SHP77 treated with DMSO at 0.1 percent for 48 hours (cell line): ENCODE results near the gene ESCO1.
"Not testable (repeated sequence)": the region's sequence is repeated elsewhere in the genome, so short reads cannot be mapped to it uniquely, and the experiment has no call there.

ENCODE experiments used
- DNase-seq: peaks from one replicate; lab custom pipeline; 2025; lab: John Stamatoyannopoulos, UW

The ESCO1 gene, protein sequence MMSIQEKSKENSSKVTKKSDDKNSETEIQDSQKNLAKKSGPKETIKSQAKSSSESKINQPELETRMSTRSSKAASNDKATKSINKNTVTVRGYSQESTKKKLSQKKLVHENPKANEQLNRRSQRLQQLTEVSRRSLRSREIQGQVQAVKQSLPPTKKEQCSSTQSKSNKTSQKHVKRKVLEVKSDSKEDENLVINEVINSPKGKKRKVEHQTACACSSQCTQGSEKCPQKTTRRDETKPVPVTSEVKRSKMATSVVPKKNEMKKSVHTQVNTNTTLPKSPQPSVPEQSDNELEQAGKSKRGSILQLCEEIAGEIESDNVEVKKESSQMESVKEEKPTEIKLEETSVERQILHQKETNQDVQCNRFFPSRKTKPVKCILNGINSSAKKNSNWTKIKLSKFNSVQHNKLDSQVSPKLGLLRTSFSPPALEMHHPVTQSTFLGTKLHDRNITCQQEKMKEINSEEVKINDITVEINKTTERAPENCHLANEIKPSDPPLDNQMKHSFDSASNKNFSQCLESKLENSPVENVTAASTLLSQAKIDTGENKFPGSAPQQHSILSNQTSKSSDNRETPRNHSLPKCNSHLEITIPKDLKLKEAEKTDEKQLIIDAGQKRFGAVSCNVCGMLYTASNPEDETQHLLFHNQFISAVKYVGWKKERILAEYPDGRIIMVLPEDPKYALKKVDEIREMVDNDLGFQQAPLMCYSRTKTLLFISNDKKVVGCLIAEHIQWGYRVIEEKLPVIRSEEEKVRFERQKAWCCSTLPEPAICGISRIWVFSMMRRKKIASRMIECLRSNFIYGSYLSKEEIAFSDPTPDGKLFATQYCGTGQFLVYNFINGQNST

DNA sequence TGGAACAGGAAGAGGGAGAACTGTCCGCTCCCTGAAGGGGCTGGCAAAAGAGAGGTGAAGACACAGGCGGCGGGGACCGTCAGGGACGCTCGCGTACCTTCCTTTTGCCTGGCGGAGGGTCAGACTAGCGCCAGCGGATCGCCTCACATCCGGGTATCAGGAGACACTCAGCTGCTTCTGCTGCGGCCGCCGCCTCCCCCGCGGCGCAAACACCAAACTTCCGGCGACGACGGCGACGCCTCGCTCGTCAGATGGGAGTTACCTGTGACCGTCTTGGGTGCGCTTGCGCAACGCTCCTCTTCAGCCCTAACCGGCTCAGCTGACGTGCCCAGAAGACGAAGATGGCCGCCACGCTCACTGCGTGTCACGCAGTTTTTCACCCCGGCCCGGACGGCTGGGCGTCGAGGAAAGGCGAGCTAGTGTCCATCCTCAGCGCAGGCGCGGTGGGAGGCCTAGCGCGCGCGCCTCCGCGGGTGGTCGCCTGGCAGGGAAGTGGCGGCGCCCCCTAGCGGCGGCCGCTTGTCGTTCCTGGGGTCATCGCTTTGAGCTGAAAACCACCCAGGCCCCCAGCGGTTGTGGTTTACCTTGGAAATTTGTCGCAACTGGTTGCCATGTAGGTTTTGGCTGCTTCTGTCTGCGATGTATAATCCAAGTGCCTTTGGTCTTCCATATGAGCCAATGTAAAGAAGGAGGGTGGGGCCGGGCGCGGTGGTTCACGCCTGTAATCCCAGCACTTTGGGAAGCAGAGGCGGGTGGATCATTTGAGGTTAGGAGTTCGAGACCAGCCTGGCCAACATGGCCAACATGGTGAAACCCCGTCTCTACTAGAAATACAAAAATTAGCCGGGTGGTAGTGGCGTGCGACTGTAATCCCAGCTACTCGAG, at the start of gene ESCO1:
Gene ESCO1 (minus strand): TSS at position 179 of the 885 bp plus-strand sequence. CDS start 25,861 bp downstream, outside the sequence.
- DNase-seq = peak; percentile 95

DNA sequence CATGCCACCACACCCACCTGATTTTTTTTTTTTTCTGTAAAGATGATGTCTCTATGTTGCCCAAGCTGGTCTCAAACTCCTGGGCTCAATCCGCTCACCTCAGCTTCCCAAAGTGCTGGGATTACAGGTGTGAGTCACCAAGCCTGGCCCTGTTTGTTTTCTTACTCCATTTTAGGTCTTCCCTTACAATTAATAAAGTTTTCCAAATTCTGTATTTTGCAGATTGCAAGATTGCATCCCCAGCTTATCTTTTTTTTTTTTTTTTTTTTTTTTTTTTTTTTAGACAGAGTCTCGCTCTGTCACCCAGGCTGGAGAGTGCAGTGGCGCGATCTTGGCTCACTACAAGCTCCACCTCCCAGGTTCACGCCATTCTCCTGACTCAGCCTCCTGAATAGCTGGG, 39.9 kb upstream of the ESCO1 start:
- not testable (repeated sequence) for DNase-seq

DNA sequence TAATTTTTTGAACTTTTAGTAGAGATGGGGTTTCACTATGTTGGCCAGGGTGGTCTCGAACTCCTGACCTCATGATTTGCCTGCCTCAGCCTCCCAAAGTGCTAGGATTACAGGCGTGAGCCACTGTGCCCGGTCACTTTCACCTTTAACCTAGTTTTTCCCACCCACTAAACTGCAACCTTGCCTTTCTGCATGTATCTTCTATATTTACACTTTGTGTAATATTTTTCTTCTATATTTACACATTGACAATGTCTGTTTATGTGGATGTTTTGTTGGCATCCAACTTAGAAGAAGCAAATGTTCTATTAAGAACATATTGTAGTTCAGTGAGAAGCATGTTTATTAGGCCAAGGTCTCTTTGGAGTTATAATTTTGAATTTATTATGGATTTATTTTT, 38.3 kb upstream of the ESCO1 start:
- no peak for DNase-seq

DNA sequence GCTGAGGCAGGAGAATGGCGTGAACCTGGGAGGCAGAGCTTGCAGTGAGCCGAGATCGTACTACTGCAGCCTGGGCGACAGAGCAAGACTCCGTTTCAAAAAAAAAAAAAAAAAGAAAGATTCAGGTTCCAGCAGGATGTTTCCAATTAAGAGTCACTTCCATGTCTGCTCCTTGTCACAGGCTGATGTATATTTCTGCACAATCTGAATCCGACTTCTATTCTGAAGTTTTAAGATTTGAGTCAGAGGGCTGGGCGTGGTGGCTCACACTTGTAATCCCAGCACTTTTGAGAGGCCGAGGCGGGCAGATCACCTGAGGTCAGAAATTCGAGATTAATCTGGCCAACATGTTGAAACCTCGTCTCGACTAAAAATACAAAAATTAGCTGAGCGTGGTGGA, 36.3 kb upstream of the ESCO1 start:
- no peak for DNase-seq

DNA sequence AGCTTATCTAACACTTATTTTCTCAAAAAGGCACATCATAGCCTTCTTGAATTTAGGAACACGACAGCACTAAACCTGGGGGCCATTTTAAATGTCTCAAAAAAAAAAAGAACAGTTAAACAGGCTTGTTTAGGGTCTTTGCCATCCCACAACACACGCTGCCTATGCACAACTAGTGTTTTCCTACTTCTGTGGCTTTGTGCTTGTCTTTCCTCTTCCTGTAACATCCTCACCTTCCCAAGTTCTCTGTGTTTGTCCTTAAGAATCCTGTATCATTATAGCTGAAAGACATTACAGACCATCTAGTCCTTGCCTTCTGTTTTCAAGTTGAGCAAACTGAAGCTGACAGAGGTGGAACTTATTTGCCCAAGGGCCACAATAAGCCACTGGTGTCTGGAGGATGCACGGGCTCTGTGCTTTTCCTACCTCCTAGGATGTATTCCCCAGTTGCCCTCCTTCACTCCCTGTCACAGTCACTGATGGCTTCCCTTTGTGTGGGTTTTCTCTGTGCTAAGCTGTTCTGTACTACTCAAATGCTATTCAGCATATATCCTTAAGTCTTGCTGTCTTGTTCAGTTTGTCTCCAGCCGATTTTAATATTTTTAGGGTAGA, 34.2 kb upstream of the ESCO1 start:
- no peak for DNase-seq

DNA sequence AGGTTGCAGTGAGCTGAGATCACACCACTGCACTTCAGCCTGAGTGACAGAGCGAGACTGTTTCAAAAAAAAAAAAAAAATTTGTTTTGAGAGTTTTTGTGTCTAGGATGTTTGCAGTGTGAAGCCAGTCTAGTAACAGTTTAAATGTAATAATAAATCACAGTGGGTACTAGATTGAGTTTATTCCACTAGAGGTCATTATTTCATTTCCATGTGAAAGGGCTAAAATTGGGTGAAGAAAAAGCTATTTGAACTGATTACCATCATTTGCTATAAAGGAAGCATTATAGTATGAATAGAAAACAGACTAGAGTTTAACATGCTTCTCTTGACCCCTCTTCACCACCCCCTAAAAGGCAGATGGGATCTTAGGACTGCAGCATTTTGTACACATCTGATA, 31.9 kb upstream of the ESCO1 start:
- DNase-seq = no peak

DNA sequence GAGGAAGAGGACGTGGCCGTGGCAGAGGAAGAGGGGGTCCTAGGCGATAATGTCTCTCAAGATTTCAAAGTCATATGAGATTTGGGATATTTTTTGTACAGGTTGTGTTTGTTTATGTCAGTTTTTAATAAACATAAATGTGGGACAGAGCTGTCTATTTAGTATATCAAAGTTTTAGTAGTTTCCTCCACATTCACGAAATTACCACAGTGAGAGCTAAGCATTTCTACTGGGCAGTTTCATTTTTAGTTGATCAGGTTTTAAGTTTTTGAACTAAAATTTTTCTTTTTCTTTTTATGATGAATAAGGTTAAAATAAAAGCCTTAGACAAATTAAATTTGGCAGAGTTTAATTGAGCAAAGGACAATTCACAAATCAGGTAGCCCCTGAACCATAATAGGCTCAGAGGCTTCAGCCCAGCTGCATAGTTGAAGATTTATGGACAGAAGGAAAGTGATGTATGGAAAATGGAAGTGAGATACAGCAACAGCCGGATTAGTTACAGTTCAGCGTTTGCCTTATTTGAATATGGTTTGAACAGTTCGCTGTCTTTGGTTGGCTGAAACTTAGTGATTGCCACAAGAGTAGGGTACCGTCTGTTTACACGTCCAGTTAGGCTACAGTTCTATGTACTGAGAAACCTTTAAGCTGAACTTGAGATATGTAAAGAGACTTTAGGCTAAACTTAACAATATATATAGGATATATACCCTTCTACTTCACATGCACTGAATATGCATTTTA, 28.8 kb upstream of the ESCO1 start:
- no peak for DNase-seq

DNA sequence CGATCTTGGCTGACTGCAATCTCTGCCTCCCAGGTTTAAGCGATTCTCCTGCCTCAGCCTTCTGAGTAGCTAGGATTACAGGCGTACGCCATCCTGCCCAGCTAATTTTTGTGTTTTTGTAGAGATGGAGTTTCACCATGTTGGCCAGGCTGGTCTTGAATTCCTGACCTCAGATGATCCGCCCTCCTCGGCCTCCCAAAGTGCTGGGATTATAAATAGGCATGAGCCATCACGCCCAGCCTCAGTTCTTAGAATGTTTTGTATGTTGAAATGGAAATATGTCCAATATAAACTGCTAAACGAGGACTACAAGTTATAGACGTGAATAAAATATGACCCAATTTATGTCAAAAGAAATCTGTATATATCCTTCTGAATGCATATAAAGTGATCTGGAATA, 21.1 kb upstream of the ESCO1 start:
- not testable (repeated sequence) for DNase-seq

DNA sequence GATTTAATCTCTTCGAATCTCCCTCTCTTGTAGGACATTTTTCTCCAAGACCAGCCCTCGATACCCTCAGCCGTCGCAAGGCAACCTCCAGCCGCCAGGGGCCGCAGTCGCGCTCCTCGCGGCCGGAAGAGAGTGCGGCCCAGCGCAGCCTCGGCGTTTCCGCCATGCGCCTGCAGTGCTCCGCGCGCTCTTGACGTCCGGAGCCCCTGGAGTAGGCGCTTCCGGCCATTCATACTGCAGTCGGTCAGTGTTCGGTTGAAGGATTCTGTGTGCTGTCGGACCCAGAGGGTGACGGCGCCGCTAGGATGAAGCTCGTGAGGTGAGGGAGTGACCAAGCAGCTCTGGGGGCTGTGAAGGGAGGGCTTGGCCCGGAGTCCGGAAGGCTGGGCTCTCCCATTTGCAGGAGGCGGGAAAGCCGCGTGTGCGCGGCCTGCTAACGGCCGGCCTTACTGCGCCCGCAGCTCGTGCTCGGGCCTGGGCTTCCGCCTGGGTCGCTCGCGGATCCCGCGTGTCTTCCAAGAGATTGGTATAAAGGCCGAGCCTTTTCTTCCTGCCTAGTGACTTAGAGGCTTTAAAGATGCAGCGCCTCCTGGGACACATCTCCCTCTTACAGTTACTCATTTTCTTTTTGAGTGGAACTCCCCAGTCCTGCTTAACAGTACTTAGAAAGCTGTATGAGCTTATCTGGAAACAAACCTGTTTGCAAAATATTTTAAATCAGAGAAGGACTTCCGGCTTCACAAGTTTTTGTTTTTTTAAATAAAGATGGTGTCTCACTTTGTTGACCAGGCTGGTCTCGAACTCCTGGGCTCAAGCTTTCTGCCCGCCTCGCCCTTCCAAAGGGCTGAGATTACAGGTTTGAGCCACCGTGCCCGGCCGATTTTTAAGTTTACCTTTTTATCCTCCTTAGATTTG, 11.9 kb upstream of the ESCO1 start, which contains the start of gene SNRPD1:
Gene SNRPD1 (plus strand): TSS at position 190 of the 915 bp plus-strand sequence. CDS start 116 bp downstream, at position 306.
- peak; percentile 76 for DNase-seq

DNA sequence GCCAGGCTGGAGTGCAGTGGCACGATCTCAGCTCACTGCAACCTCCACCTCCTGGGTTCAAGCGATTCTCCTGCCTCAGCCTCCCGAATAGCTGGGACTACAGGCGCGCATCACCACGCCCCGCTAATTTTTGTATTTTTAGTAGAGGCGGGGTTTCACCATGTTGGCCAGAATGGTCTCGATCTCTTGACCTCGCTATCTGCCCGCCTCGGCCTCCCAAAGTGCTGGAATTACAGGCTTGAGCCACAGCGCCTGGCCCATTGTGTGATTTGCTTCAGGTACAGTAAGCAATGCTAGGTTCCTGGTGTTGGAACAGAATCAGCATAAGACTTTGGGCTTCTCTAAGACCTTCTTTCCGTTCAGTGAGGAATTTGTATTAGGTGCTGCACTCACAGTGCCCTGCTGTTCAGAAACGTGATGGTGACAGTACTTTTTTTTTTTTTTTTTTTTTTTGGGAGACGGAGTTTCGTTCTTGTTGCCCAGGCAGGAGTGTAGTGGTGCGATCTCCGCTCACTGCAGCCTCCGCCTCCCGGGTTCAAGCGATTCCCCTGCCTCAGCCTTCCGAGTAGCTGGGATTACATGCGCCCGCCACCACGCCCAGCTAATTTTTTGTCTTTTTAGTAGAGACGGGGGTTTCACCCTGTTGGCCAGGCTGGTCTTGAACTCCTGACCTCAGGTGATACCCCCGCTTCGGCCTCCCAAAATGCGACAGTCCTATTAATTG, 11.1 kb upstream of the ESCO1 start:
- DNase-seq = not testable (repeated sequence)

DNA sequence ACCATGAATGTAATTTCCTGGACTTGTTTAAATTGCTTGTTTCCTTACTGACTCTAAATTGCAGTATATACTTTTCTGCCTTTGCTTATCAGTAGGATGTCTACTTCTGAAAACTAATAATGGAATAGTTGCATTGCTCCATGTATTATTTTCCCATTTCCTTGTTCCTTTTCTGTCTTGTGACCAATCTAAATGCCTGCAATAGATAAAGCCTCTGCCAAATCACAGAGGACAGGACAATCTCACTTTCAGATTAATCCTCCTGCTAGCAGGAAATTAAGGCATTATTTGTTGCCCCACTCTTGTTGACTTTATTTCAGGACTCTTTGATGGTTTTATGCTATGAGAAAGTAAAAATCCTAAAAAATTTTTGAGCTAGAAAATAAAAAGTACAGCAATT, 4.7 kb upstream of the ESCO1 start:
- no peak for DNase-seq

DNA sequence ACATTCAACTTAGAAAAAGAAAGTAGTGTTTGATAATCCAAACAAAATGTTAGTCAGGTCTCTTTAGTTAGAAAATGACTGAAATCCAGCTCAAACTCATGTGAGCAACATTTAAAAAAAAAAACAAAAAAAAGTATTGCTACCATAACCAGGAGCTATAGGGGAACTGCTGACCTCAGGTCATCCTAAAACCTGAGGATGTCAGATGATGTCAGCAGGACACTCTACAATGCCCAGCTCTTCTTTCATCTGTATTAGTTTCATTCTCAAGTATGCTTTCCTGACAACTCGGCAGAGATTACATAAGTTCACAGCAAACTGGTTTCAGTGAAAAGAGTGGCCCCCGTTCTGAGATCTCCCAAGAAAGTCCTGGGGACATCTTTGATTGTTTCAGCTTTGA, 4.2 kb upstream of the ESCO1 start:
- no peak for DNase-seq

DNA sequence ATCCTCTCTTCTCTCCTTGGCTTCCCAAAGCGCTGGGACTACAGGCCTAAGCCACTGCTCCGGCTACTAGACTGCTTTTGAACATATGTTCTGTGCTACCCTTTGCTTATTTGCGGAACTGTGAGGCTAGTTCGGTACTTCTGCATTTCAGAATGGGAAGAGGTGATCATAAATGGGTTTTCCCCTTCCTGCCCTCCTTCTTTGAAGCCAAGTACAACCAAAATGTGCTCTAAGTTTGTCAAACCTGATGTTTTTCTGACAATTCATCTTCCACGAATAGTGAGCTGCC, 1.7 kb upstream of the ESCO1 start:
- DNase-seq = no peak

DNA sequence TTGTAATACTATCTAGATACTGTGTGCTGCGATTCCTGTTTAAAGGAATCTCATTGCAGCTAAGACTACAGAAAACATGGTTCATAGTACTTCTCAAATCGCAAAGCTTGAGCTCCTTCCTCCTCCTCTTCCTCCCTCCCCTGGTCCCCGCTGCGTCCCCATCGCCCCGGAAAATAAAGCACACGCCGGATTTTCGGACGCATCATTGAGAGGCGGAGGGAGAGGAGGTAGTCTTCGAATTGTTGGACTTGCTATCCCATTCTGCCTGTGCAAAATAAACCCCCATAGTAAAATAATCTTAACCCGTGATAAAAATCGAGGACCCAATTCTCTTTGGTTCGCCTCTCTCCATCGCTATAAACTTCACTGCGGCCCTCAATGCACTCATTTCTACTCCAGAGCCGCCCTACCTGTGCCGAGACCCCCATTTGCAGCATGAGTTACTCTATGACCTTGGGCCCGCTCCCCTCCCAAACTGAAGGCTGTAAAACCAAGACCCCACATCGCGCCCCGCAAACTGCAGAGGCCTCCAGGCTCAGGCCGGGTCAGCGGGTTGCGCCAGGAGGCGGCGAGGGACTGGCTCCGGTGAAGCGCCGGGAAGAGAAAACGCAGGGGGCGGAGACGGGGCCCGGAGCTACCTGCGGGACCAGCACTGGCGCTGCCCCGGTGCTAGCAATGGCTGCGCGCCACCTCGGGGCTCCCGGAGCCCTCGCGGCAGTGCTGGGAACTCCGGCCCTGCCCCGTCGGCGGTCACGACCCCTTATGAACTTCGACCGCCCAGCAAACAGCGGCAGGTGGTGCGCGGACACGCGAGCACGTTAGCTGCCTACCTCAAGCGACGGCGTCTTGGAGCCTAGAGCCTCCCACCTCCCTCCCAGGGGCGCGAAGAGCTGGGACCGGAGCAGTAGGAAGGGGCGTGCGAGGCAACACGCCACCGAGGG, 649 bp downstream of the ESCO1 start:
- no peak for DNase-seq

DNA sequence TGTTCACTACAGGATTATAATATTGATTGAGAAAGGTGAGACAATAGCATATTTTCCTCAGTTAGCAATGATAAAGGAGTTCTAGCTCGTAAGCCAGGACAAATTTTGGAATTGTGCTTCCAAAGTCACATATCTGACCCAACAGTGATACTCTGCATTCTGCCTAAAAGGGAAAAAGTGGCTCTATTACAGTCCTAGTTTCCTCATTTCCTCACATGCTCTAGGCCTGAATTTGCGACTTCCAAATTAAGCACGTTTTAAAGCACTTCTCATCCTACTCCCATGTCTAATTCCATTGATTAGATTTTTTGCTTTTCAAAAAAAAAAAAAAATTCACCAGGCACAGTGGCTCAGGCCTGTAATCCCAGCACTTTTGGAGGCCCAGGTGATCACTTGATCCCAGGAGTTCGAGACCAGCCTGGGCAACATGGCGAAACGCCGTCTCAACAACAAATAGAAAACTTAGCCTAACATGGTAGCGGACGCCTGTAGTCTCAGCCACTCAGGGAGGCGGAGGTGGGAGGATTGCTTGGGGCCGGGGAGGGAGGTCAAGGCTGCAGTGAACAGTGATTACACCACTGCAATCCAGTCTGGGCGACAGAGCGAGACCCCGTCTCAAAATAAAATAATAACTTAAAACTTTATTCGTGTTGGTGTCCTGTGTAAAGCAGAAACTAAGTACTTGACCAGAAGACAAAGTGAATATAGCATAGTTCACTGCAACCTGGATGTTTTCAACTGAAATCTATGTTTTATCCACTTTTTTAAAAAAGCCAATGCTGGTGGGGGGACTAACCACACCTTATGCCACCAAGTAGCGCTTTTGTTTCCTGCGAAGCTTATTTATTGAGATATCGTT, 1.5 kb downstream of the ESCO1 start:
- DNase-seq = no peak

DNA sequence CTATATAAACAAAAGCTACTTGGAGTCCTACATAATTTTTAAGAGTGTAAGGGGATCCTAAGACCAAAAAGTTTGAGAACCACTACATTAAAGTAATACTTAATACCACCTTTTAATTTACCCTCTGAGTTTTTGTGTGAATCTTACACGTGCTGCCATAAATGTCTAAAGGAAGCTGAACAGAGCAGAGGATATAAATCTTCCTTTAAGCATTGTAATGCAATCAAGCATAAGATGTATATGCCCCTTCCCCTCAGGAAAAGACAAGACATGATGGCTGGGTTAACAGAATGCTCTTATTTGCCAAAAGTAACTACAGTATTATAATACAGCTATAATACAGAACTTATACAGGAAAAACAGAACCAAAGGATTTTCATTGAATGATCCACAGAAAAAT, 2.9 kb downstream of the ESCO1 start:
- DNase-seq = no peak

DNA sequence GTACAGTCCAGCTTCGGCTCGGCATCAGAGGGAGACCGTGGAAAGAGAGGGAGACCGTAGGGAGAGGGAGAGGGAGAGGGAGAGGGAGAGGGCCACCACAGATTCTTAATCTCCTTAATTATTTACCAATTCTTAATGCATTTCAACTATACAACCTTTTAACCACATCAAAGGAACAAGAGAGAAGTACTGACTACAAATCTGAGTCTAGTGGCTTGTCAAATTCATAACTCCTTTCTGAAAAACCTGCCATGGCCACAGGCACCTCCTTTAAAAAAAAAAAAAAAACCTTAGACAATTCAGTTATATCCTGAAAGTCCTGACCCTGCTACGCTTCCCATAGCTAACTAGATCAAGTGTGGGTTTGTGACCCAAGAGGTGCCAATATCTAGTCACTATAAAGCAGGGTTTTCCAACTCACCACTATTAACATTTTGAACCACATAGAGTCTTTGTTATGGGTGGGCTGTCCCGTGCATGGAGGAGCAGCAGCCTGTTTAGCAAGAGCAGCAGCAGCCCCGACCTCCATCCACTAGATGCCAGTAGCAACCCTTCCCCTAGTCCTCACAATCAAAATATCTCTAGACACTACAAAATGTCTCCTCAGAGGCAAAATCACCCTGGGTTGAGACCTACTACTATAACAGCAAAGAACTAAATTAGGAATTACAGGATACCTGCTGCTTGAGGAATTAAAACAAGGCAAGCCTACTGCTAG, 6.8 kb downstream of the ESCO1 start:
- no peak for DNase-seq
